Liver (tissue), 3 donors: ENCODE data around the gene PLCL1.

Experiments used
- CTCF ChIP-seq: fragments of 150-350 bp; IDR thresholded peaks from 2 replicates; pipeline ENCODE4 v1.5.1; 2017; ENCODE audit warnings: improper control_type of control experiment, low read depth, low read length; ENCODE audit not compliant: missing input control
- TAF1 ChIP-seq: conservative IDR thresholded peaks from 2 replicates; pipeline ENCODE4 v1.6.1; 2016; ENCODE audit warnings: antibody characterized with exemption, mild to moderate bottlenecking
- YY1 ChIP-seq: IDR thresholded peaks from 2 replicates; pipeline ENCODE4 v1.6.1; 2016; ENCODE audit warnings: antibody characterized with exemption, mild to moderate bottlenecking
- donor health status: healthy.
- donor health status: healthy.

GRCh38 chr2:198117406-198118041 is 313.1 kb downstream of the PLCL1 start:
- TF ChIP-seq TAF1 (no peak), CTCF (no peak), YY1 (no peak)
